GM18909 (cell line): ENCODE results near the gene HPGDS.
"Not testable (repeated sequence)": the region's sequence is repeated elsewhere in the genome, so short reads cannot be mapped to it uniquely, and the experiment has no call there.

Source experiments
- ATAC-seq: cut with Tn5 transposase; IDR thresholded peaks from one replicate; pipeline ENCODE4 v1.9.1; 2021; ENCODE audit warnings: mild to moderate bottlenecking; ENCODE audit not compliant: unreplicated experiment, poor library complexity

HPGDS gene

DNA sequence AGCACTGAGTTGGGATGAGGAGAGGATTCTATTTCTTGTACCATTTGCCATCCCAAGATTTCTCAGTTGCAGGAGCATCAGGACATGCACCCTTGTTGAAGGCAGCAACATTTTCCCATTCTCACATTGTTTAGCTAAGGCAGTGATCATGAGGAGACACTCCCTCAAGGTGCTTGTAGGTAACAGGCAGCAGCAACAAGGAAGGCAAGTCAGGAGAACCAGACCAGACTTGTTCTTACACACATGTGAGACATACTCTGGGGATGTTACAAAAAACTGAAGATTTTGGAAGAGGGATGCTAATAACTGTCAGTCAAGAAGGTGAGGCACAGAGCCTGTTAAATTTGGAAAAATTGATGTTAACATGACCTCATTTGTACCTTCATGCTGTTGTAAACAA, 15.5 kb upstream of the HPGDS start:
- ATAC-seq = no peak

DNA sequence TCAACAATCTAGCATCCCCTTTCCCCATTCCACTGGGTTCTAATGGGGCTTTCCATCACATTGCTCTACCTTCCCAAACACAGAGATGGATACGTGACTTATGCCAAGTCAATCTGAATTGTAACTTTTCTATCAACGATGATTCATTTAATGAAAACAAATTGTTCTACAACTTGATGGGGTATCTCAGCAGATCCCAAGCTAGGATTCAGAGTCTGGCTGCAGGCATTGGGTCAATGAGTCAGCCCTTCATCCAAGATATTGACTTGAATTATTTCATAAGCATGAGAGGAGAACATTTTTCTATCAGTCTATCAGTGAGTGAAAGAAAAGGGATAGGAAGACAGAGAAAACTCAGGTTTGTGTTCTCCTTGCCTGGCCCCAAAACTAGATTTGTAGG, 15.0 kb upstream of the HPGDS start:
- no peak for ATAC-seq

DNA sequence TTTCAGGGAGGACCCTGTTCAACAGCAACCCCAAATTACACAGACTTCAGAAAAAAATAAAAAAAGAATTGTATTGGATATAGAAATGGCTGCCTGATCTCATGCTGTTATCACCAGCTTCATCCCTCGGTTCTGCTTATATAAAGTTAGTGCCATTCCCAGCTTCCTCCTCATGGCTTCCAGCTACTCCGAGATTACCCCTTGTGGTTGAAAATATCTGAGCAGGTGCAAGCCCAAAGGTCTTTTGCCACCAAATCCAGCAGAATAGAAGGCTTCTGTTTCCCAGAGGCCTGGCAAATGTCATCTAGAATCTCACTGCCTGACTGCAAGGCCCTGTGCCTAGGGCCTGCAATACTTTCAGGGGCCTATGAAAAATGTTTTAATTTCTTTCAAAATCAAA, 13.8 kb upstream of the HPGDS start:
- no peak for ATAC-seq

DNA sequence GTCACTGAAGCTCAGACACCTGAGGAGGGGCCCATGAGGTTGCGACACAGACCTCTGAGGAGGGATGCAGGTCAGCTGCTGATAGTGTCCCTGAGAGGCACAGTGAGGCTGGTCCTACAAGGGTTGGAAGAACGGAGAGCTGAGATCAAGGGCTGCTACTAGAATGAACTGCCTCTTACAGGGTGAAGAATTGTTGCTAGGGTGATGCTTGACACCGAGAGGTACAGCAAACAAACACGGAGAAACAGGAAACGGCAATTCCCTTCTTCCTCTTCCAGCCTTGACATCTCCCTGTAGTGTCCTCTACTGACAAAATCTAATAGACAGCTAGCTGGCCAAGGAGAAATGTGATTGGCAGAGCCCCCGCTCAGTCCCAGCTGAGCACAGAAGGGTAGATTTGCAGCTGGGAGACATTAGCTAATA, 11.8 kb upstream of the HPGDS start:
- ATAC-seq = no peak

DNA sequence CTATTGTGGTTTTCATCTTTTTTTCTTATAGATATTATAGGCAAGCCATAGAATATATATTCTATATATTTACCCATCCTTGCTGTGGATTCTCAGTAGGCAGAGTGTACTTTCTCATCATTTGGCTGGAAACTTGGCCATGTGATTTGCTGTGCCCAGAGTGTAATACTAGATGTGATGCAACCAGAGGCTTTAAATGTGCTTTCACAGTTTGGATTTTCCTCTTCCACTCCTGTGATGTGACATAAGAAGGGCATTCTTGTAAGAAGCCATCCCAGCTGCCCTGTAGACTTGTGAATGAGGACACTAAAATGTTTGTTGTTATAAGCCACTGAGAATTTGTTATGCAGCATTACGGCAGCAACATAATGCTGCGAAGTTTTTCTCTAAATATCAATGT, 10.4 kb upstream of the HPGDS start:
- no peak for ATAC-seq

DNA sequence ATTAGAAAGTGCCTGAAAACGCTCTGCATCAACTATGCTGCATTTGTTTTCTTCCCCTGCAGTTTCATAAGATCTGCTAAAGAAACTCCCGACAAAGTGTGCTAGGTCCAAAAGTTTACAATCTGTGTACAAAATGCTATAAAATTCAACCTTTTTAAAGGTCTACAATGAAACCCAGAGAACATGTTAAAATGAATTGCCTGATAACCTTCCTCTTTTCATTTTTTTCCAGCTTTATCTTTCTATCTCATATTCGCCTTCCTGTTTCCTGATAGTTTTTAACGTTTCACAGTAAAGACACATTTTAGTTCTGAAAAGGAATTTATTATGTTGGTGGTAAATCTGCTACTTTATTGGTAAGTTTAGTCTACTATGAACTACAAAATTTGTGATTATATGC, 9.5 kb upstream of the HPGDS start:
- ATAC-seq = no peak

DNA sequence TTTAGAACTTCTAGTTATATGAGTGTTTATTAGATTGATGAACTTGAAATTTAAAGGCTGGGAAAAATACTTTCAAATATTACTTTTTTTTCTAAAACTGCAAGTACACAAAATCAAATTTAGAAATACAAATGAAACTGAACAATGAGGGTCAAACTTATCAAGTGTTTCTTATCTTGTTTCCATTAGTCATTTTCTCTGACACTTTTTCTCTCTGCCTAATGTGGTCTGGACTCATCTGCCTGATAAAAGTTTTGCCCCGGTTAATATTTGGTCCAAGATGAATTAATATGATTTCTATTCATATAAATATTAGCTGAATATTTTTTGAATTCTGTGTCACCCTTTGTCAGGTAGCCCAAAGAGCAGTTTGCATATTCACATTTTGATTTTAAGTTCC, 8.7 kb upstream of the HPGDS start:
- no peak for ATAC-seq

DNA sequence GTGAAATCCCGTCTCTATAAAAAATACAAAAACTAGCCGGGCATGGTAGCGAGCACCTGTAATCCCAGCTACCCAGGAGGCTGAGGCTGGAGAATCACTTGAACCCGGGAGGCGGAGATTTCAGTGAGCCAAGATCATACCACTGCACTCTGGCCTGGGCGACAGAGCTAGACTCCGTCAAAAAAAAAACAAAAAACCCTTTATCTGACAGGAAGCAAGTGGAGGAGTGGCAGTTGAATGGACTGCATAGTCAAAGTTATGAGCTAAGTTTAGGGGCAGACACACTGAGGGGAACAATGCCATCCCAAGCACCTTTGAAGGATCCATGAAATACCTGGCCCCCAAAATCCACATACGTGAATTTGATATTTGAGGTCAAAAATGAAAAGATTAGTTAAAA, 7.5 kb upstream of the HPGDS start:
- ATAC-seq = no peak

DNA sequence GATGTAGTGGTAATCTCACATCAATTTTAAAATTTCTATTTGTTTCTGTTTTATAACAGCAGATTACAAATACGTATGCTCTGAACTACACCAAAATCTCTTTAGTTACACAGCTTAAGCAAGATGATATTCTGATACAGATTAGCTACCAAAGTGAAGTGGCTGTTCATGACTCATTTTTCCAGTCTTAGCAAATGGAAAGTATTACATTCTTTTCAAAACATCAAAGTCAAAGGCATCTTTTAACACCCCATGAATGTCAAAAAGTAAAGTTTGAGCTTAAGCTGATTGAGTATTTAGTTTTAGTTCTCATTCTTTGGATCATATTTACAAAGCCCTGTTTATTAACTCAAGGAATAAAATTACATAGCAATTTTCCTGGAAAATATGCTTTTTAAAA, 6.6 kb upstream of the HPGDS start:
- no peak for ATAC-seq

DNA sequence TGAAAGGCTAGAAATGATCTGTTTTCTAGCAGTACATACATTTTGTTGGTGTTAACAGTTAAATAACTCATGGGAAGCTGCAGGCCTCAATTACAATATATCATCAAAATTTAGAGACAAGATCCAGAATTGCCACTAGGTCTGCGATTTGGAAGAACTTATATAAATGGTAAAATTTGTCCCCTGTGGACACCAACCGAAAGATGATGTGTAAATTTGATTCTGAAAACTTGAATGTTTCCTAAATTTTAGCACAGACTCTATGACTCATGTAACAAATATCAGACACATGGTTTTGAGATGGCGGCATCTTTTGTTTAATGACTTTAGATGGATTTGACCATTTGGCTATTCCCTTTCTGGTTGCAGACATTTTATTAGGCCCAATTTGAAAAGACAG, 6.0 kb upstream of the HPGDS start:
- ATAC-seq = no peak

DNA sequence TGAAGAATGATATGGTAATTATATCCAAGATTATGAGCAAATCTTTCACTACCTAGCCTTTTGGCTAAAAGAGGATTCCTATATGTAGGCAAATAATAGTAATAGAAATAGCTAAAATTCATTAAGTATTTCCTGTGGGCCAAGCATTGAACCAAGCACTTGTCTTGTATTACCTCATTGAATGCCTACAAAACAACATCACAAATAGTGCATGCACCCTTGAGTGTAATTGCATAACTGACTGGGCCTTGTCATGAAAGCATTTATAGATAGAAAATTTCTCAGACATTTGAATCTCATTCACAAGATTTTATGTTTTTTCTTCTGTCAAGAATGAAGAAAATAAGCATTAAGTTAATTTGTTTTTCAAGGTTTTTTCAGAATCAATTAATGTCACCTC, 3.9 kb upstream of the HPGDS start:
- ATAC-seq = no peak

DNA sequence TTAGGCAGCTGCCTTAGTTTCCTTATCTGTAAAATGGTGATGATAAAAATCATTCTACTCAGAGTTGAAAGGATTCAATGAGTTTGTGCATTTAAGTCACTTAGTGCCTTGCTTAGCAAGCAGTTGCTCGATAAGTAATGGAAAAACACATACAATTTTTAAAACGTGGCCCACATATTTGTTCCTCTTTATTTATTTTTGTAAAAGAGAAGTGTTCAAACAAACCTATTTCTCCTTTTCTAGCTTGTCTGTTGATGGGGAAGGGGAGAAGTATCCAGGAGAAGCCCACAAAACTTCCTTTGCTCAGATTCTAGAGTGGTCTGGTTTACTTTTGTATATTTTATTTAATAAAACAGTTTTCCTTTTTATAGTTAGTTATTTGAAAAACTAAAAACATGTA, 3.3 kb upstream of the HPGDS start:
- ATAC-seq = no peak

DNA sequence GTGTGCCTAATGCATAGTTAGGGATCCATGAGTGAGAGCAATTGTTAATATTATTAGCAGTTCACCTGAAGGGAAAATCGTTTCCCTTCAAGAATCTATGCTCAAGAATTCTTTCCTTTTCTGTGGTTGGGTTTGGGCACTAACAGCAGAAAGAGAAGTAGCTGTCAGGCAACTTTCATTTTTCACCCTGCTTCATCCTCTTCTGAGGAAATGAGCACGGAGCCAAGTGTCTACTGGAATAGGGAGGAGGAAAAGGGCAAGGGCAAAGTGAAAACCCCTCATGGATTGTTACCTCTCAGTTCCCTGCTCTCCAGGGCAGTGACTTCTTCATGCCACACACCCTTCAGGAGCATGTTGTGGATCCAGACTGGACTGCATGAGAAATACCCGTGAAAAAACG, 2.6 kb upstream of the HPGDS start:
- ATAC-seq = no peak

DNA sequence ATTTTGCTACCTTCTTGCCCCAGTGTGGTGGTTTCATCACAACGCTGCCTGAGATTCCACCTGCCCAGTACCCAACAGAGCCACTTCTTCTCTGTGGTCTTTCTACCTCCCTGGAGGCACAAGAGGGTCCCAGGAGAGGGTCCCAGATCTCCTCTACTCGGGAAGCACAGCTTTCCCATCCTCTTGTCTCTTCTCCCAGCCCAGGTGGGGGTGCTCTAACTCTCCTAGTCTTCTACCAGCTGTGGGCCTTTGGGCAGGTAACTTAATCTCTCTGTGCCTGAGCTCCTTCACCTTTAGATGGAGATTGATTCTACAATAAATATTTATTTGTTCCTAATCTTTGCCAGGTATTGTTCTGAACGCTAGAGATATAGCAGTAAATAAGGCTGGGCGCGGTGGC, 1.8 kb upstream of the HPGDS start:
- no peak for ATAC-seq

DNA sequence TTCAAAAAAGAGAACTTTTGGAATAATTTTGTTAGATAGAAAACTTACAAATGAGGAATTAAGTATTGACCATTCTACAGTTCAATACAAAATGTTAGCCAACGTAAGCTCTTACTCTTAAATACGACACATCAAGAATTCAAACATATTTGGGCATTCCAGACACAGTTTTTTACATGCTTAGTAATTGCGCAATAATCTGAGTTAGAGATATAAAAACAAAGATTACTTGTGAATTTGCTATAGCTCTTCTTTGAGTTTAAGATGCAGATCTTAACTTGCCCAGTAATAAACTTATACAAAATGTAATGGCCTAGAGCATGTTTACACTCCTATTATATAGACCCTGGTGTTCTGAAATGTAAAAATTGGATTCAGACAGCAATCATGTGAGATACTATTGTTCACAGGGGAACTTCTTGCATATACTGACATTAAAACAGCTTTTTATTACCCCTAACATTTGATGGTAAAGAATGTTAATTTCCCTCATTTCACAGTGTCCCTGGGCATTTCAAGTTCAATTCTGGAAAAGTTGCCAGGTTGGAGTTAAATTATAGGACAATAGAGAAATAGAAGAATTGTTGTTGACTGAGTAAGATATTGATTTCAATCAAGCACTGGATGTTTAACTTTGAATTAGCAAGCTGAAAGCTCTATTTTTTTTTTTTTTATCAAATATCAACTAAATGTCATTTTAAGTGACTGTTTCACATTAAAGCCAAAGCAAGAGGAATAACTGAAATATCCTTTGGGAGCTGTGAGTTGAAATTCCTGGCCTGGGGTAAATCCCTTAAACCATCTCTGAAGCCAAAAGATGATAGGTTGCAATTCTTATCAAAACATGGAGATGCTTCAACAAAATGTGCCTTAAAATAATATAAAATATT, 910 bp downstream of the HPGDS start:
- no peak for ATAC-seq

DNA sequence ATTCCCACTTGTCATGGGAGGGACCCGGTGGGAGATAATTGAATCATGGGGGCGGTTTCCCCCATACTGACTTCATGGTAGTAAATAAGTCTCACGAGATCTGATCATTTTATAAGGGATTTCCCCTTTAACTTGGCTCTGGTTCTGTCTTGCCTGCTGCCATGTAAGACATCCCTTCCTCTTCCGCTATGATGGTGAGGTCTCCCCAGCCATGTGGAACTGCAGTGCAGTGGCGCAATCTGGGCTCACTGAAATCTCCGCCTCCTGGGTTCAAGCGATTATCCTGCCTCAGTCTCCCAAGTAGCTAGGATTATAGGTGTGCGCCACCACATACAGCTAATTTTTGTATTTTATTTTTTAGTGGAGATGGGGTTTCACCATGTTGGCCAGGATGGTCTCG, 2.9 kb downstream of the HPGDS start:
- no peak for ATAC-seq

DNA sequence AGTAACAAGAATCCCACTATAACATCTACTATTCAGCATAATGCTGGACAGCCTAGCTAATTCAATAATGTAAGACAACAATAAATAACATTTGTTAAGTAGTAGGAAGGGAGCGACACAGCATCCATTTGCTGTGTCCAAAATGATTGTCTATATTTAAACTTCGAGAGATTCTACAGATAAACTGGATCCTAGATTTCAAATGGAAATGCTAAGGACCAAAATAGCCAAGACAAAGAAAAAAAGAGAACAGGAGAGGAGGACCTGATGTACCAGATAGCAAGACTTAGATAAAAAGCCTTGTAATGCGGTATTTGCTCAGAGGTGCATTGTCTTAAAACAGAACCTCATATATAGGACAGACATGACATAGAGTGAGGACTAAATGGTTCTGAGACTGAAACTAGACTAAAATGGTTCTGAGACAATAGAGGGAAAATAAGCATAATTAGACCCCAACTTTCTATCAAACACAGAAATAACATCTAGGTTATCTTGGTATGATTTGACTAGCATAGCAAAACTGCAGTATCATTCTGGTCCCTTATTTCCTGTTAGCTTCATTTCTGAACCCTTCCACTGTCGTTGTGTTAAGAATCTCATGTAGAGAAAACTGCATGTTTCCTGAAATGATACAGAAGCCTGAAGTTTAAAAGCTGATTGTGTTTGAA, 3.8 kb downstream of the HPGDS start:
- peak; percentile 76 for ATAC-seq

DNA sequence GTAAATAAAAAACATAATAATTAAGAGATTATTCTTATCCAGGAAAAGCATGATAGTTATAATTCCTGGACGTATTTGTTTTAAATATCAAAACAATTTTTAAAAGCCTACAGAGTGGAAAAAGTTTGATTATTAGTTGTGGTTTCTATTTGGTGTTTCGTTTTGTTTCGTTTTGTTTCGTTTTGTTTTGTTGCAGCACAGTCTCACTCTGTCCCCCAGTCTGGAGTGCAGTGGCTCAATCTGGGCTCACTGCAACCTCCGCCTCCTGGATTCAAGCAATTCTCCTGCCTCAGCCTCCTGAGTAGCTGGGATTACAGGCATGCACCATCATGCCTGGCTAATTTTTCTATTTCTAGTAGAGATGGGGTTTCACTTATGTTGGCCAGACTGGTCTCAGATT, 5.8 kb downstream of the HPGDS start:
- not testable (repeated sequence) for ATAC-seq

DNA sequence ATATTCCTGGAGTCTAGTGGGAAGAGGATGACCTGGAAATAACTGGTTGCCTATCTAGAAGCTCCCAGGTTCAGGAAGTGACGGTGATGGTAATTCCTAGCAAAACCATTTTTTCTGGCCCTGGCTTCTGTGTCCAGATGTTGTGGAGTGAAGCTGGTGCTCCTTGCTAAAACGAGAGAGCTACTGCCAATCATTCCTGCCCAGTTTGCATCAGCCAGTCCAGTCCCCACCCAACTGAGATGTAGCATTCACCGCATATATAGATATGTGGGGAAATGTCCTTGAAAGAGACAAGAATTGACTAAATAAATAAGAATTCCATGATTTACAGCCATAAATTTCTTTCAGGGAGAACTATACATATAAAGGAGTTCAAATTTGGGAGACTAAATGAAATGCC, 6.3 kb downstream of the HPGDS start:
- ATAC-seq = no peak

DNA sequence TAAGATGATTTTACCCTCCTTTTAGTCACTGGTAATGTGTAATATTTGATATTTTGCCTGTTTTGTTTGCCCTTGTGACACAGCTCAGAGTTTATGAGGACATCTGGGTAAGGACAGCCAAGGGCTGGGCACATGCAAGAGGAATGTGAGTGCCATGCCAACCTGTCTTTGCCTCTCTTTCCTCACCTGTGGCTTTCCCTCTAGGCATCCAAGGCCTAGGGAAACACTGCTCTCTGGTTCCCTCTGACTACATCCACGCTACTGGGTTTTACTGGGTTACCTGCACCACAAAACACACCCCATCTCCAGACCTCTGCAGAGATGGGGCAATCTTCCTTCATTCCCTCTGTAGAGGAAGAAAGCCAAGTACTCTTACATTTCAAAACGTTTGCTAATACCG, 7.7 kb downstream of the HPGDS start:
- ATAC-seq = no peak

DNA sequence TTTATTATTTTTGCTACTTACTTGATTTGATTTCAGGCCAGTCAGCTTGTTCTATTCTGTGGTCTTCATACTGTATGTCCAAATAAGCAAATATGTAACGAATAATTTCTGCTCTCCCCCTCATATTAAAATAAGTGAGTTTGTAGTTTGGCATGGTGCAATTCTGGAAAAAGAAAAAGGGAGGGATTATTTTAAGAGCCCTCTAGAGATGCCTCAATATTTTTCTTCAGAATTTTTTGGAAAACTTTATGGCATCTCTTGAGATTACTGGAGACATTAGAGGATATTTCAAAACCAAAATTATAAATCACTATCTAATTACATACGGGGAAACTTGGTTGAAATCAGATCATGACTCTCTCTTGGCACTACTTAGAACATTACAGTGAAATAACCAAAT, 8.2 kb downstream of the HPGDS start:
- ATAC-seq = no peak

DNA sequence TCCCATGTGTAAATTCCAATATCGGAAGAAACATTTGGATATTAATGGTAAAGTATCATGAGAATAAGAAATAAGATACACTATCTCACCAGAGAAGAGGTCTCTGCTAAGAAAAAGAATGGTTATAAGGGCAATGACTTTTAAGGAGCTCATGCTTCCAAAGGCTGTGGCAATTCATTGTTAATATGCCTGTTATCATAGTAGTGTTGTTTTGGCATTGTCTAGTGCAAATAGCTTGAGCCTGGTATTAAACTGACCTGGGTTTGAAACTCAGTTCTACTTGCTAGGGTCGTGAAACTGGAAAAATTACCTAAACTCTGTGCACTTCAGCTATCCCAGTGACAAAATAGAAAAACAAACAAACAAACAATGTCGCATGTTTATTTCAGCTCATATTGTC, 8.8 kb downstream of the HPGDS start:
- no peak for ATAC-seq
